ENCODE data around the gene HPN.

DNA sequence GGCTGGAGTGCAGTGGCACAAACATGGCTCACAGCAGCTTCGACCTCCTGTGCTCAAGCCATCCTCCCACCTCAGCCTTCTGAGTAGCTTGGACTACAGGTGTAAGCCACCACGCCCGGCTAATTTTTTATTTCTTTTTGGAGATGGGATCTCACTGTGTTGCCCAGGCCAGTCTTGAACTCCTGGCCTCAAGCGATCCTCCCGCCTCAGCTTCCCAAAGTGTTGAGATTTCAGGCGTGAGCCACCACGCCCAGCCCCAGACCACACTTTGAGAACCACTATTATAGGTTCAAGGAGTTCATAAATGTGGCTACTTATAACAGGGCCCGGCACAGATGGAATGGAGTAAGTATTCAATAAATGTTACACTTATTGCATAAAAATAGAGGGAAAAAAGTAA lies 14.5 kb upstream of the HPN start:
- TF ChIP-seq CTCF (IDR thresholded peaks at IDR 0.05 in 2 of 3, conservative IDR thresholded peaks at IDR 0.05 in 1 of 3; ENCODE audit: control insufficient read depth in 2 of 3, extremely low read depth in 1 of 3, insufficient read depth in 1 of 3, low read depth in 3 of 3, low read length in 3 of 3) (no peak), RFX5 (IDR thresholded peaks at IDR 0.05; ENCODE audit: low read depth, low read length) (no peak), NR2C2 (IDR thresholded peaks at IDR 0.05; ENCODE audit: borderline replicate concordance, control insufficient read depth, insufficient read length, low read depth) (no peak), POLR2AphosphoS5 (IDR thresholded peaks at IDR 0.05; ENCODE audit: low read length) (no peak), USF1 (IDR thresholded peaks at IDR 0.05; ENCODE audit: borderline replicate concordance, extremely low read length, insufficient read depth, low read depth, low read length) (no peak), LARP7 (IDR thresholded peaks at IDR 0.05) (no peak), JUND (IDR thresholded peaks at IDR 0.05; ENCODE audit: low read depth, low read length) (no peak)
- TF ChIP-seq, protein P1, sequence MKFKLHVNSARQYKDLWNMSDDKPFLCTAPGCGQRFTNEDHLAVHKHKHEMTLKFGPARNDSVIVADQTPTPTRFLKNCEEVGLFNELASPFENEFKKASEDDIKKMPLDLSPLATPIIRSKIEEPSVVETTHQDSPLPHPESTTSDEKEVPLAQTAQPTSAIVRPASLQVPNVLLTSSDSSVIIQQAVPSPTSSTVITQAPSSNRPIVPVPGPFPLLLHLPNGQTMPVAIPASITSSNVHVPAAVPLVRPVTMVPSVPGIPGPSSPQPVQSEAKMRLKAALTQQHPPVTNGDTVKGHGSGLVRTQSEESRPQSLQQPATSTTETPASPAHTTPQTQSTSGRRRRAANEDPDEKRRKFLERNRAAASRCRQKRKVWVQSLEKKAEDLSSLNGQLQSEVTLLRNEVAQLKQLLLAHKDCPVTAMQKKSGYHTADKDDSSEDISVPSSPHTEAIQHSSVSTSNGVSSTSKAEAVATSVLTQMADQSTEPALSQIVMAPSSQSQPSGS (IDR thresholded peaks at IDR 0.05; ENCODE audit: low read length) = no peak
- TF ChIP-seq, protein P2, sequence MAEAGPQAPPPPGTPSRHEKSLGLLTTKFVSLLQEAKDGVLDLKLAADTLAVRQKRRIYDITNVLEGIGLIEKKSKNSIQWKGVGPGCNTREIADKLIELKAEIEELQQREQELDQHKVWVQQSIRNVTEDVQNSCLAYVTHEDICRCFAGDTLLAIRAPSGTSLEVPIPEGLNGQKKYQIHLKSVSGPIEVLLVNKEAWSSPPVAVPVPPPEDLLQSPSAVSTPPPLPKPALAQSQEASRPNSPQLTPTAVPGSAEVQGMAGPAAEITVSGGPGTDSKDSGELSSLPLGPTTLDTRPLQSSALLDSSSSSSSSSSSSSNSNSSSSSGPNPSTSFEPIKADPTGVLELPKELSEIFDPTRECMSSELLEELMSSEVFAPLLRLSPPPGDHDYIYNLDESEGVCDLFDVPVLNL (IDR thresholded peaks at IDR 0.05; ENCODE audit: low read depth, low read length) = no peak
